HG03159 (cell line): ENCODE results near the gene PLA2G4F.

Source experiments
- ATAC-seq: cut with Tn5 transposase; IDR thresholded peaks from one replicate; pipeline ENCODE4 v1.9.1; 2021; ENCODE audit warnings: mild to moderate bottlenecking, moderate library complexity; ENCODE audit not compliant: unreplicated experiment

PLA2G4F gene

GRCh38 chr15:42163947-42164550, 7.6 kb upstream of the PLA2G4F start:
- no peak for ATAC-seq

- ATAC-seq, result no peak
These were observed 6.9 kb upstream of the PLA2G4F start for GRCh38 chr15:42163291-42163690.

- no peak for ATAC-seq
These were observed 3.7 kb upstream of the PLA2G4F start for GRCh38 chr15:42160136-42160535.

- ATAC-seq, result no peak
These were observed 3.1 kb upstream of the PLA2G4F start for GRCh38 chr15:42159381-42160015.

GRCh38 chr15:42158941-42159340, 2.5 kb upstream of the PLA2G4F start:
- no peak for ATAC-seq

GRCh38 chr15:42157981-42158765, 1.7 kb upstream of the PLA2G4F start:
- ATAC-seq, result no peak

GRCh38 chr15:42157381-42157780, 945 bp upstream of the PLA2G4F start:
- ATAC-seq, result no peak

- no peak for ATAC-seq
These were observed 742 bp downstream of the PLA2G4F start for GRCh38 chr15:42155546-42156242.

- no peak for ATAC-seq
These were observed 1.5 kb downstream of the PLA2G4F start for GRCh38 chr15:42154956-42155355.

GRCh38 chr15:42154212-42154941, 2.1 kb downstream of the PLA2G4F start:
- no peak for ATAC-seq

- ATAC-seq, result no peak
These were observed 2.6 kb downstream of the PLA2G4F start for GRCh38 chr15:42153874-42154211.

GRCh38 chr15:42152921-42153698, 3.3 kb downstream of the PLA2G4F start:
- no peak for ATAC-seq

- no peak for ATAC-seq
These were observed 4.1 kb downstream of the PLA2G4F start for GRCh38 chr15:42152196-42152920.

GRCh38 chr15:42151736-42152135, 4.7 kb downstream of the PLA2G4F start:
- no peak for ATAC-seq

GRCh38 chr15:42151141-42151561, 5.3 kb downstream of the PLA2G4F start:
- ATAC-seq, result no peak

GRCh38 chr15:42150219-42150970, 6.0 kb downstream of the PLA2G4F start:
- ATAC-seq, result no peak

- no peak for ATAC-seq
These were observed 6.8 kb downstream of the PLA2G4F start for GRCh38 chr15:42149493-42150218.
